Stimulated activated CD4-positive, alpha-beta T cell treated with anti-CD3 and anti-CD28 coated beads, Interleukin-15, amount 100 ng/mL, for 24 hours (primary cell): ENCODE data around the gene ZNF516.

Source experiments
- DNase-seq: peaks from one replicate; pipeline ENCODE4 v3.0.0-alpha.2; 2020

The ZNF516 gene

GRCh38 chr18:76317136-76317535, 177.9 kb downstream of the ZNF516 start:
- no peak for DNase-seq

GRCh38 chr18:76315722-76316230, 179.3 kb downstream of the ZNF516 start:
- DNase-seq, result no peak

- no peak for DNase-seq
Measured at GRCh38 chr18:76314496-76314895, 180.5 kb downstream of the ZNF516 start.

GRCh38 chr18:76314015-76314414, 181.0 kb downstream of the ZNF516 start:
- no peak for DNase-seq
